Caco-2 (cell line): ENCODE measurements around the gene FBXO17. TPM values are rescaled to one million over a fixed set of nuclear protein-coding genes. Genes with fewer than 3 reads are reported as not detected.

Experiments
- BruUV-seq: library from RNA; stranded (reverse); fragments of 400-500 nt; replicated peaks from 2 replicates; lab custom pipeline; 2021; lab: Mats Ljungman, UMichigan
- CTCF ChIA-PET: fragments of 300-600 bp; sonication (Branson Sonifier 250); formaldehyde crosslinking; loops from one replicate; lab custom pipeline; 2022; ENCODE audit warnings: antibody characterized with exemption; lab: Charles Lee
- POLR2A ChIA-PET: fragments of 300-600 bp; sonication (Branson Sonifier 250); formaldehyde crosslinking; loops from one replicate; lab custom pipeline; 2022; ENCODE audit warnings: antibody characterized with exemption; lab: Charles Lee
- DNase-seq, 2 experiments: peaks; one replicate each; pipeline versions ENCODE4 v3.0.0 to v3.0.0-alpha.2; 2020 to 2022
- H3K27me3 ChIP-seq: replicated peaks from 2 replicates; pipeline ENCODE4 v1.6.0; 2011; ENCODE audit warnings: low read length; ENCODE audit not compliant: control insufficient read depth, insufficient read depth
- H3K36me3 ChIP-seq: 2 replicates; pipeline ENCODE4 v1.5.1; 2011; ENCODE audit warnings: low read length; ENCODE audit not compliant: control insufficient read depth, insufficient read depth
- H3K4me1 ChIP-seq: fragments of 250-450 bp; sonication (Bioruptor Pico); 2 replicates; pipeline ENCODE4 v1.5.1; 2020; ENCODE audit warnings: mild to moderate bottlenecking
- H3K4me3 ChIP-seq: 2 replicates; pipeline ENCODE4 v1.5.1; 2011; ENCODE audit warnings: low read depth, mild to moderate bottlenecking, control low read depth, low read length
- H3K9me3 ChIP-seq: fragments of 250-450 bp; sonication (Bioruptor Pico); 2 replicates; pipeline ENCODE4 v1.5.1; 2020; ENCODE audit warnings: mild to moderate bottlenecking, moderate library complexity
- H3K27ac Mint-ChIP-seq: one replicate; pipeline ENCODE4 v1.8.0; 2022; ENCODE audit warnings: mixed read lengths; ENCODE audit not compliant: unreplicated experiment
- H3K27me3 Mint-ChIP-seq: one replicate; pipeline ENCODE4 v1.8.0; 2022; ENCODE audit warnings: mixed read lengths; ENCODE audit not compliant: insufficient read depth, unreplicated experiment
- H3K36me3 Mint-ChIP-seq: one replicate; pipeline ENCODE4 v1.8.0; 2022; ENCODE audit warnings: mild to moderate bottlenecking, mixed read lengths; ENCODE audit not compliant: insufficient read depth, unreplicated experiment
- H3K4me1 Mint-ChIP-seq: one replicate; pipeline ENCODE4 v1.8.0; 2022; ENCODE audit warnings: low read depth, mixed read lengths; ENCODE audit not compliant: unreplicated experiment
- H3K4me3 Mint-ChIP-seq: one replicate; pipeline ENCODE4 v1.8.0; 2022; ENCODE audit warnings: mild to moderate bottlenecking, moderate library complexity, mixed read lengths; ENCODE audit not compliant: unreplicated experiment
- H3K9me3 Mint-ChIP-seq: one replicate; pipeline ENCODE4 v1.8.0; 2022; ENCODE audit warnings: mixed read lengths; ENCODE audit not compliant: unreplicated experiment
- intact Hi-C: fragments of 100-400 bp; cut with micrococcal nuclease; formaldehyde crosslinking; loops from one replicate; pipeline ENCODE4 v1.10.0; 2022; ENCODE audit not compliant: unreplicated experiment
- total RNA-seq: library from RNA; stranded (reverse); gene quantifications from 2 replicates; pipeline ENCODE4 v1.2.3, GENCODE V29; 2022
- TF ChIP-seq, protein P1 (sequence below), 2 experiments: fragments of 200-600 bp in 1 of 2; IDR thresholded peaks; 1 replicate in 1 of 2; 2 replicates in 1 of 2; pipeline versions ENCODE4 v1.5.1 to v1.8.0; 2011 to 2022; ENCODE audit warnings: antibody characterized with exemption in 1 of 2, control low read depth in 1 of 2, inconsistent platforms in 1 of 2, low read depth in 1 of 2, low read length in 1 of 2, mild to moderate bottlenecking in 1 of 2, moderate library complexity in 1 of 2; ENCODE audit not compliant: insufficient read depth in 1 of 2, severe bottlenecking in 1 of 2, unreplicated experiment in 1 of 2

Gene FBXO17
- total RNA-seq, 1 experiment from 2014 or later, result 42.8 TPM

DNA sequence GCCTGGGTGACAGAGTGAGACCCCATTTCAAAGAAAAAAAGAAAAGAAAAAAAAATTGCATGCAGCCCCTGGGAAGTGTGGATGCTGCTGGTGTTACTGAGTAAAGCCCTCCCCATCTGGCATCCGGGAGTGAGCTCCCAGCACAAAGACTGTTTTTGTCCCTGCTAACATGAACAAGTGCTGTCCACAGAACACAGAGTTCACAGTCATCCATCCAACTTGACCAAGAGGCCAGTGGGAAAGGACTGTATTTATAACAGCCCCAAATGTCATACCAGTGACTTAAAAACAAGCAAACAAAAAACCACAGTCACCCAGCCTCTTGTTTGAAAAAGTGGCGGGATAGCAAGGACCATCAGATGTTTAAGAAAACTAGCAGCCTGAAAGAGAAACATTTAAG is 10.8 kb downstream of the FBXO17 start:
- Histone ChIP-seq H3K36me3 (peaks cover 1% of the 10 kb centered on the region; the same call in 1 of the 2 replicates), H3K4me1 (no peaks in the 10 kb centered on the region; the same call in 1 of the 2 replicates), H3K27me3 (no peaks in the 10 kb centered on the region), H3K4me3 (no peak overlapping the region), H3K9me3 (no peaks in the 10 kb centered on the region)
- peaks cover 16% of the 10 kb centered on the region for H3K36me3 Mint-ChIP-seq
- TF ChIP-seq, protein P1, sequence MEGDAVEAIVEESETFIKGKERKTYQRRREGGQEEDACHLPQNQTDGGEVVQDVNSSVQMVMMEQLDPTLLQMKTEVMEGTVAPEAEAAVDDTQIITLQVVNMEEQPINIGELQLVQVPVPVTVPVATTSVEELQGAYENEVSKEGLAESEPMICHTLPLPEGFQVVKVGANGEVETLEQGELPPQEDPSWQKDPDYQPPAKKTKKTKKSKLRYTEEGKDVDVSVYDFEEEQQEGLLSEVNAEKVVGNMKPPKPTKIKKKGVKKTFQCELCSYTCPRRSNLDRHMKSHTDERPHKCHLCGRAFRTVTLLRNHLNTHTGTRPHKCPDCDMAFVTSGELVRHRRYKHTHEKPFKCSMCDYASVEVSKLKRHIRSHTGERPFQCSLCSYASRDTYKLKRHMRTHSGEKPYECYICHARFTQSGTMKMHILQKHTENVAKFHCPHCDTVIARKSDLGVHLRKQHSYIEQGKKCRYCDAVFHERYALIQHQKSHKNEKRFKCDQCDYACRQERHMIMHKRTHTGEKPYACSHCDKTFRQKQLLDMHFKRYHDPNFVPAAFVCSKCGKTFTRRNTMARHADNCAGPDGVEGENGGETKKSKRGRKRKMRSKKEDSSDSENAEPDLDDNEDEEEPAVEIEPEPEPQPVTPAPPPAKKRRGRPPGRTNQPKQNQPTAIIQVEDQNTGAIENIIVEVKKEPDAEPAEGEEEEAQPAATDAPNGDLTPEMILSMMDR (IDR thresholded peaks at IDR 0.05; ENCODE audit: insufficient read depth in 1 of 2, low read depth in 1 of 2, low read length in 1 of 2, severe bottlenecking in 1 of 2, unreplicated experiment in 1 of 2), result no peak
- H3K4me1 Mint-ChIP-seq, result peaks cover 11% of the 10 kb centered on the region
- POLR2A ChIA-PET, result no interaction called here
- BruUV-seq, result no TSS peak
- H3K27ac Mint-ChIP-seq, result no peak overlapping the region
- H3K9me3 Mint-ChIP-seq, result no peaks in the 10 kb centered on the region
- no peak overlapping the region for H3K4me3 Mint-ChIP-seq
- H3K27me3 Mint-ChIP-seq, result no peaks in the 10 kb centered on the region
- DNase-seq, result no peak
- CTCF ChIA-PET, result no interaction called here
- intact Hi-C loops, result no loop called here

DNA sequence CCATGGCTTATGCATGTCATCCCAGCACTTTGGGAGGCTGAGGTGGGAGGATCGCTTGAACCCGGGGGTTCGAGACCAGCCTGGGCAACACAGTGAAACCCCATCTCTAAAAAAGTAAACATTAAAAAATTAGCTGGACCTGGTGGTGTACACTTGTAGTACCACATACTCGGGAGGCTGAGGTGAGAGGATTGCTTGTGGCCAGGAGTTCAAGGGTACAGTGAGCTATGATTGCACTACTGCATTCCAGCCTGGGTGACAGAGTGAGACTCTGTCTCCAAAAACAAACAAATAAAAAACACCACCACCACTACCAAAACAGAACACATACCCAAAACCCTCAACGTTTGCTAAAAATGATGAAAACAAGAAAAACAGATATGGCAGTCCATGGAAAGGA is 15.9 kb downstream of the FBXO17 start:
- ChIA-PET POLR2A (interaction anchor here (0.9 kb wide), 1 partner anchor 32 kb away, joined by 3 read pairs; no protein-coding TSS in a partner anchor), CTCF (interaction anchor here (0.7 kb wide), 1 partner anchor 16 kb away, joined by 3 read pairs; no protein-coding TSS in a partner anchor)
- Mint-ChIP-seq H3K4me3 (no peak overlapping the region), H3K4me1 (peaks cover 11% of the 10 kb centered on the region), H3K9me3 (no peaks in the 10 kb centered on the region), H3K36me3 (peaks cover 10% of the 10 kb centered on the region), H3K27ac (no peak overlapping the region), H3K27me3 (no peaks in the 10 kb centered on the region)
- no TSS peak for BruUV-seq
- Histone ChIP-seq H3K27me3 (no peaks in the 10 kb centered on the region), H3K36me3 (peaks cover under 1% of the 10 kb centered on the region), H3K9me3 (no peaks in the 10 kb centered on the region), H3K4me3 (no peak overlapping the region), H3K4me1 (no peaks in the 10 kb centered on the region; the same call in 1 of the 2 replicates)
- TF ChIP-seq, protein P1 (IDR thresholded peaks at IDR 0.05; ENCODE audit: insufficient read depth in 1 of 2, low read depth in 1 of 2, low read length in 1 of 2, severe bottlenecking in 1 of 2, unreplicated experiment in 1 of 2), result no peak
- intact Hi-C loops, result no loop called here
- no peak for DNase-seq

- Mint-ChIP-seq H3K36me3 (peaks cover under 1% of the 10 kb centered on the region), H3K9me3 (no peaks in the 10 kb centered on the region), H3K27ac (no peak overlapping the region), H3K4me3 (no peak overlapping the region), H3K4me1 (peaks cover 19% of the 10 kb centered on the region), H3K27me3 (no peaks in the 10 kb centered on the region)
- ChIA-PET POLR2A (no interaction called here), CTCF (interaction anchor here (0.7 kb wide), 1 partner anchor 18 kb away, joined by 3 read pairs; the partner anchor contains the start of gene FBXO17)
- DNase-seq, result no peak
- peaks cover 4% of the 10 kb centered on the region; the same call in 1 of the 2 replicates for H3K4me1 ChIP-seq
- H3K9me3 ChIP-seq, result no peaks in the 10 kb centered on the region
- H3K4me3 ChIP-seq, result no peak overlapping the region
- no TSS peak for BruUV-seq
- intact Hi-C loops, result no loop called here
- no peaks in the 10 kb centered on the region; the same call in none of the 2 replicates for H3K36me3 ChIP-seq
- no peaks in the 10 kb centered on the region for H3K27me3 ChIP-seq
- TF ChIP-seq, protein P1 (IDR thresholded peaks at IDR 0.05; ENCODE audit: insufficient read depth in 1 of 2, low read depth in 1 of 2, low read length in 1 of 2, severe bottlenecking in 1 of 2, unreplicated experiment in 1 of 2), result no peak
Measured at GRCh38 chr19:38958301-38958700, 17.2 kb downstream of the FBXO17 start.
